DOHH2 (cell line): ENCODE results near the gene RASGRP3.

Experiments
- H3F3A ChIP-seq: fragments of 200-600 bp; sonication (generic), shearing (Covaris generic); 2 replicates; pipeline ENCODE4 v1.6.0; 2016; ENCODE audit warnings: antibody characterized with exemption, mild to moderate bottlenecking; ENCODE audit not compliant: control insufficient read depth, insufficient read depth
- H3K27ac ChIP-seq: fragments of 200-600 bp; sonication (generic); 2 replicates; pipeline ENCODE4 v1.5.1; 2014; ENCODE audit warnings: low read depth, mild to moderate bottlenecking, low read length, moderate library complexity
- H3K27me3 ChIP-seq: fragments of 200-600 bp; sonication (generic); 2 replicates; pipeline ENCODE4 v1.6.1; 2014; ENCODE audit warnings: mild to moderate bottlenecking, low read length, mixed read lengths; ENCODE audit not compliant: control insufficient read depth
- H3K36me3 ChIP-seq: fragments of 200-600 bp; sonication (generic); 2 replicates; pipeline ENCODE4 v1.6.1; 2014; ENCODE audit warnings: mild to moderate bottlenecking, low read length, moderate library complexity, mixed read lengths; ENCODE audit not compliant: control insufficient read depth
- H3K4me1 ChIP-seq: fragments of 200-600 bp; sonication (generic); 2 replicates; pipeline ENCODE4 v1.6.1; 2014; ENCODE audit warnings: mild to moderate bottlenecking, low read length, mixed read lengths; ENCODE audit not compliant: control insufficient read depth
- H3K4me2 ChIP-seq: fragments of 200-600 bp; sonication (generic); 2 replicates; pipeline ENCODE4 v1.6.0; 2014; ENCODE audit warnings: mild to moderate bottlenecking, low read length, moderate library complexity
- H3K4me3 ChIP-seq: fragments of 200-600 bp; sonication (generic); 2 replicates; pipeline ENCODE4 v1.5.1; 2014; ENCODE audit warnings: mild to moderate bottlenecking, low read length, mixed read lengths
- H3K79me2 ChIP-seq: fragments of 200-600 bp; sonication (generic); 2 replicates; pipeline ENCODE4 v1.6.1; 2014; ENCODE audit warnings: mild to moderate bottlenecking, low read length, mixed read lengths; ENCODE audit not compliant: control insufficient read depth
- H3K9me2 ChIP-seq: fragments of 200-600 bp; sonication (generic); replicated peaks from 2 replicates; pipeline ENCODE4 v1.6.1; 2014; ENCODE audit warnings: mild to moderate bottlenecking, low read length, mixed read lengths; ENCODE audit not compliant: control insufficient read depth
- H3K9me3 ChIP-seq: fragments of 200-600 bp; sonication (generic); 2 replicates; pipeline ENCODE4 v1.6.1; 2014; ENCODE audit warnings: antibody characterized with exemption, low read length, mixed read lengths; ENCODE audit not compliant: control insufficient read depth, insufficient read depth
- H4K20me1 ChIP-seq: fragments of 200-600 bp; sonication (generic); 2 replicates; pipeline ENCODE4 v1.6.0; 2014; ENCODE audit warnings: low read depth, mild to moderate bottlenecking, antibody characterized with exemption, low read length, moderate library complexity; ENCODE audit not compliant: control insufficient read depth, insufficient read depth
- CTCF ChIP-seq: fragments of 200-600 bp; sonication (generic); IDR thresholded peaks from one replicate; pipeline ENCODE4 v1.5.1; 2014; ENCODE audit warnings: antibody characterized with exemption, mild to moderate bottlenecking, low read depth, low read length; ENCODE audit not compliant: poor library complexity, severe bottlenecking
- EZH2phosphoT487 ChIP-seq: fragments of 200-600 bp; sonication (generic); IDR thresholded peaks from 2 replicates; pipeline ENCODE4 v1.6.1; 2017; ENCODE audit warnings: borderline replicate concordance, mild to moderate bottlenecking, antibody characterized with exemption, low read length, moderate library complexity, mixed read lengths

The RASGRP3 gene

GRCh38 chr2:33577084-33577483 is 100.6 kb downstream of the RASGRP3 start:
- H3K9me2 ChIP-seq = no peaks in the 10 kb centered on the region
- peaks cover 12% of the 10 kb centered on the region for H3K4me1 ChIP-seq
- no peak overlapping the region for H3K4me2 ChIP-seq
- H4K20me1 ChIP-seq = no peaks in the 10 kb centered on the region
- no peaks in the 10 kb centered on the region for H3K9me3 ChIP-seq
- no peak overlapping the region for H3K4me3 ChIP-seq
- H3F3A ChIP-seq = peaks cover 14% of the 10 kb centered on the region
- TF ChIP-seq CTCF (no peak), EZH2phosphoT487 (no peak)
- peaks cover 4% of the 10 kb centered on the region for H3K36me3 ChIP-seq
- no peak overlapping the region for H3K27ac ChIP-seq
- H3K79me2 ChIP-seq = 0 out of 2 replicates have a peak, but pooled peaks cover 1% of the 10 kb centered on the region
- no peaks in the 10 kb centered on the region for H3K27me3 ChIP-seq

GRCh38 chr2:33577668-33578067 is 101.2 kb downstream of the RASGRP3 start:
- Histone ChIP-seq H3K9me3 (no peaks in the 10 kb centered on the region), H3K27me3 (no peaks in the 10 kb centered on the region), H3K4me1 (peaks cover 18% of the 10 kb centered on the region), H4K20me1 (no peaks in the 10 kb centered on the region), H3K27ac (no peak overlapping the region), H3K9me2 (no peaks in the 10 kb centered on the region), H3K4me3 (no peak overlapping the region), H3K36me3 (peaks cover 9% of the 10 kb centered on the region), H3F3A (peaks cover 14% of the 10 kb centered on the region), H3K79me2 (0 out of 2 replicates have a peak, but pooled peaks cover 4% of the 10 kb centered on the region), H3K4me2 (no peak overlapping the region)
- TF ChIP-seq EZH2phosphoT487 = no peak
- TF ChIP-seq CTCF = no peak

- Histone ChIP-seq H3K4me3 (no peak overlapping the region), H3K27ac (no peak overlapping the region), H3K36me3 (peaks cover 22% of the 10 kb centered on the region), H3K9me3 (no peaks in the 10 kb centered on the region), H3K79me2 (0 out of 2 replicates have a peak, but pooled peaks cover 4% of the 10 kb centered on the region), H3K27me3 (no peaks in the 10 kb centered on the region), H3K4me1 (peaks cover 27% of the 10 kb centered on the region), H3K9me2 (no peaks in the 10 kb centered on the region), H4K20me1 (no peaks in the 10 kb centered on the region), H3F3A (peaks cover 18% of the 10 kb centered on the region), H3K4me2 (no peak overlapping the region)
- TF ChIP-seq EZH2phosphoT487 (no peak), CTCF (no peak)
Observed at GRCh38 chr2:33579227-33579626, 102.8 kb downstream of the RASGRP3 start.
